ENCODE results near the gene ITGB6.

The ITGB6 gene

DNA sequence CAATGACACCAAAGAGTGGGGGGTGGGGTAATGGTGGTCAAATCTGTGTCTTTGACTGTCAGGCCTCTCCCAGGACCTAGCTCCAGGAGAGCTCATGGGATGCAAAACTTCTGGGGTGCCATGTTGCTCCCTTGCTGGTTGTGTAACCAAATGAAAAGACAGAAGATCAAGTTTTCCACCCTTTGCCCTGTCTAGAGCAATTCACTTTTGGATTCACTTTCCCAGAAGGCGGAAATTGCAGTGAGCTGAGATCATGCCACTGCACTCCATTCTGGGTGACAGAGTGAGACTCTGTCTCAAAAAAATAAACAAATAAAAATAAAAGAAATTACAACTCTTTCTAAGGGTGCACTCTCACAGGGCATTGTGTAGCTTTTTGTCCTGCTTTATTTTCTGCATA lies 102.7 kb downstream of the ITGB6 start:
- no peak for DNase-seq (ENCODE audit: low read depth in 1 of 2, low spot score in 1 of 2)

DNA sequence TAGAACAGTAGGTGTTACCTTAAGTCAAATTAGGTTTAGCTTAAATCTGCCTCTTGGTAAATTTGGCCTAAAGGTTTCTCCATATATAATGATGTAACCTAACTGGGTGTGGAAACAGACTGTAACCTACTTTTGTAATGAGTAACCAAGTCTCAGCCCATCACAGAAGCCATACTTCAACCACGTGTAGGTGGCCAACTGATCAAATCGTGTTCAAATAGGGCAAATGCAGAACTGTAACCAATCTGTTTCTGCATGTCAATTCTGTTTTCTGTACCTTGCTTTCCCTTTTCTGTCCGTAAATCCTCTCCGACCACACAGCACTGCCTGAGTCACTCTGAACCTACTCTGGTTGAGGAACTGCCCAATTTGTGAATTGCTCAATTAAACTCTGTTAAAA lies 103.7 kb downstream of the ITGB6 start:
- no peak for DNase-seq (ENCODE audit: low read depth in 1 of 2, low spot score in 1 of 2)

DNA sequence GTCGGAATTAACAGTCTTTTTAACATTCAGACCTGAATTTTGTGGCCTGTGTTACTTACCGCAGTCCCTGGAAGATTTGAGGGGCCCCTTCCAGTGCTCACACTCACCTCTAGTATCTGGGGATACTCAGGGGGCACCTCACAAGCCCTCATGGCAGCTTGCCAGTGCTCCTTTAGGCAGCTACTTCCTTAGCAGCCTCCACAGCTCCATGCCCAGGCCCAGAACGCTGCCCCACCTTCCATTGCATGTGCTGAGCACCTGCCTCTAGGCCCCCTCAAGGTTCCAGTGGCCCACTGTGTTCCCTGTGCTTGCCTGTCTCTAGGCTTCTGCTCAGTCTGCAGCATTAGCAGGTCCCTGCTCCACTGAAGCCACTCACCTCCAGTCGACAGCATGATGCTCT lies 107.6 kb downstream of the ITGB6 start:
- DNase-seq (ENCODE audit: low read depth in 1 of 2, low spot score in 1 of 2) = no peak

DNA sequence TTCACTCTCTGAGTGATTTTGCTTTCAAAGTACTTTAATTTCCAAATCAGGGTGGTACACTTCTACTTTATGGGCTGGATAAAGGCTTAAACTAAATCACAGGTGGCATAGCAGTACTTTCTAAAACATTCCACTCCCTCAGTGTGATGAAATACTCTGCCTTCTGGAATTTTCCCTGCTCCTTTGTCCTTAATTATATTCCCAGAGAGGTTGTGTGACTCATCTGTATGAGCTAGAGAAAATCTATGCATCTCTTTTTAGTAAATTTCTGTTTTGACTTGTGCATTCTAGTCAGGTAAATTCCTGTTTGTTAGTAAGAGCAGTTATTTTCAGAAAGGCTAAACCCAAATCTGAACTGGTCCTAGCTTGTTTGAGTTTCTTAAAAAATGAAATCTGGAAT lies 108.7 kb downstream of the ITGB6 start:
- DNase-seq (ENCODE audit: low read depth in 1 of 2, low spot score in 1 of 2) = no peak

DNA sequence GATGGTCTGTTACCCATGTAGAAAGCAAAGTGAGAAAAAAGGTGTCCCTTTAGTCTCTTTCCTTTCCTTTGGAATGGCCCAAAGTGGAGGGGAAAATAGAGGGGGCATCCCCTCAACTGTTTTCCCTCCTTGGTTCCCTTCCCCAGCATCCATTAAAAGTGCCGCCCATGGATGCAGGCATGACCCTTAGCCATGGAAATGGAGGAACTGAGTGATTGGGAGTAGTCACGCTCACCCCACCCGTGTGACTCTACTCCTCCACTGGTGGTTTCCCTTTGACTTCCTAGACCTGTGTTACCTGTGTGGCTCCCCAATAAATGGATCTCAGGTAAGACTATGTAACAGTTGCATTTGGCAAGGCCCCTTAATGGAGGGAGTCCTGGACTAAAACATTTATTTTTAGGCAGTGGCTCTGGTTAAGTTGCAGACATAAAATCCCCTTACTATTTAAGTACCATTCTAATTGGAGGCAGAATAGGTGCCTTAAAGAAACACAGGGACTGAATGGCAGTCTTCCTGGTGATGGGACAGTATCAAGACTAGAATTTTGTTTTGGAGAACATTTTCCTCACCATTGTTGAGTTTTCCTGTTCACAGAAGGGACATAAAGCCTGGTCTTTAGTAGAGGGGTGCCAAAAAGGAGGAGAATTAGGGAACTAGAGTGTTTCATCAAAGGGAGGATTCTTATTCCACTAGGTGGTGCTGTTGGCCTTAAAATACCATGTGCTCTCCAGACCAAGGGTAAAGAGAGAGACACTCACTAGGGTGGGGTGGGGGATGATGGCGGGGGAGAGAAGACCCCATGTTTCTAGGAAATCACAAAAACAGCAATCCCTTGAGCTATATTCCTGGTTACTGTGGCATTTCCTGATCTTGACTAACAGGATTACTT lies 112.0 kb downstream of the ITGB6 start:
- DNase-seq (ENCODE audit: low read depth in 1 of 2, low spot score in 1 of 2) = no peak

DNA sequence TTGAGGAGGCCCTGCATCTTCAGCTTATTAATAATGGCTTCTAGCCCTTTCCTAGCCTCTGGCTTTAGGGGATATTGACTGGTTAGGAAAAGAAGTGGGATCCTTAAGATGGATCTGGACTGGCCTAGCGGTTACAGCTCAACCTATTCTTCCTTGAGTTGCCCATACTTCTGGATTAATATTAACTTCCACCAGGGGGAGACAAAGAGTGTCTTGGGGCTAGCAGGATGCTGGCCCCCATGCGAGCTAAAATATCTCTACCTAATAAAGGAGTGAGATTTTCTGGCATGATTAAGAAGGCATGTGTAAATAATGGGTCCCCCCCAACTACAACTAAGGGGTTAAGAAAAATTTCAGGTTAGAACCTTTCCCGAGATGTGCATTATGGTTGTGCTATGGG lies 114.4 kb downstream of the ITGB6 start:
- no peak for DNase-seq (ENCODE audit: low read depth in 1 of 2, low spot score in 1 of 2)

DNA sequence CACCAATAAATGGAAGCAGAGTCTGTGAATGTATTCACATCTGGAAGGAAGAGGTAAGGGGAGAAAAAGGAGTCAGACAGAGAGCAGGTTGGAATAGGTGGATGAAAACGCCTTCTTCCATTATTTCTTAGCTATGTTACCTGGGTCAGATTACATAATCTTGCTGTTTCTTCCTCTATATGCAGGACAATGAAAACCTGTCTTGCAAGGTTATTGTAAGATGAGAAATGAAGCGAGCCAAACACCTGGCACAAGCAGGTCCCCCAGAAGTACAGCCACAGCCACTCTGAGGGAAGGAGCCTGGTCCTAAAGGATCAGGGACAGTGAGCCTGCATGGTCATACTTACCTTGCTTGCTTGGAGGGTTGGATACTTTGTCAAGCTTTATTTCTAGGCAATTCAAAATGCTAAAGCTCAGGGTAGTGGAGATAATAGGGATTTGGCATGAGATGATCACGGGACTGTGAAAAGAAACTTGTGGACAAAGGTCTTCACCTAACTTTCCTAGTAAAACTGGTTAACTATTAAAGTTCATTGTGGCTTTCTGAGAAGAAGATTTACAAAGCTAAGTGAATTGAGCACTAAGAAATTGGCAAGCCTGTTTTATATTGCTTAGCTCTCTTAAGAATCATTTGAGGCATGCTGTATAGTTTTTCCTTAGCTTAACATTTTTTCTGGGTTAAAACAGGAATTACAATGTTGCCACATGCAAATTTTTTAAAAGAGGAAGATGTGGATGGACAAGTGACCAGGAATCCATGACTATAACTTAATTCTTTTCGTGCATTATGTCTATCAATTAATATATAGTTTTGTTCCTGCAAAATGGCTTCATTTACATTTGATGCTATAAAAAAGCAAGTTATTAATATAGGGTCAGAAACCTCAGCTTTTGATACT lies 121.9 kb downstream of the ITGB6 start:
- DNase-seq (ENCODE audit: low read depth in 1 of 2, low spot score in 1 of 2) = no peak

DNA sequence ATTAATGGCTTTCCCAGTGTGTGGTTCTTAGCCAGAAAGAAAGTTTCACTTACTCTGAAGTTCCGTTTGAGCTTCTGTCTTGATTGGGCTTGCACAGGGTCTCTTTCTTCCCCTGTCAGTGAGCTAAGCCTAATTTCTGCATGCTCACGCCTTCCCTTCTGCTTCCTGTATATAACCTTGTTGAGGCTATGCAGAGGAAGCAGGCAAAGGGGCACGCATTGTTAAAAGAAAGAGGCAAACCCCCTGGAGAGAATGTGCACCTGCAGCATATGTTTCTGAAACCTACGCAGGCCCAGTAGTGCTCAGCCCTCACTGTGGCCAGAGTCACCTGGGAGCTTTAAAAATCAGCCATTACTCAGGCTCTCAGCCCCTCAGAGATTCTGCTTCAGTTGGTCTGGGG lies 123.2 kb downstream of the ITGB6 start:
- no peak for DNase-seq (ENCODE audit: low read depth in 1 of 2, low spot score in 1 of 2)

DNA sequence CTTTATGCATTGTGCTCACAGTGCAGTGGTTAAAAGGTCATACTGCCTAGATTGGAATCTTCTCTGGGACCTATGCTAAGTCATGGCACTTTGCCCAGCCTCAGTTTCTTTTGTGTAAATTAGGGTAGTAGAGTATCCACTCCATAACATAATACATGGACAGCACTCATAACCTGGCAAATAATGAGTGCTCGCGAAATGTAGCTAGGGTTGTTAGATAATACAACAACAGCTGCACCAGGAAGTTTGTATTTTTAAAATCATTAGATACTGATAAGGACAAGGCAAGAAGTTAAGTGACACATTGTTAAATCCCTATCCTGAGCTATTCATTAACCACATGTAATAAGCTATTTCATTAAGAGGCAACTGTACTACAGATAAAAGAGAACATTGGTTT lies 123.8 kb downstream of the ITGB6 start:
- no peak for DNase-seq (ENCODE audit: low read depth in 1 of 2, low spot score in 1 of 2)

DNA sequence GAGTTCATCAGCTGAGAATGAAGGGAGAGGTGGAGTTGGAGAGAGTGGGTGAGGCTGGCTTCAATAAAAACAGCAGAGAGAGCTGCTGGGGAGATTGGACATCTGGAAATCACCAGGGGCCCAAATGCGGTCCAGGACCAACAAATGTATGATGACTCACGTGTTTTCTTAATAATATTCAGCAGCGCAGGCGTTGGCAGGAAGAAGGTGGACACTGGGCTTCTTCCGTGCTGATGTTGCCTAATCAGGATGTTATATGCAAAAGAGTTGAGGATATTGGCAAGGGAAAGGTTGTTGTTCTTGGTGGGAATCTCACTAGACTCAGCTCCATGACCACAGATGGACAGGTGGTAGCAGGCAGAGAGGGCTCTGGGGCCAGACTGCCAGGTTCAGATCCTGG lies 124.9 kb downstream of the ITGB6 start:
- DNase-seq (ENCODE audit: low read depth in 1 of 2, low spot score in 1 of 2) = no peak

DNA sequence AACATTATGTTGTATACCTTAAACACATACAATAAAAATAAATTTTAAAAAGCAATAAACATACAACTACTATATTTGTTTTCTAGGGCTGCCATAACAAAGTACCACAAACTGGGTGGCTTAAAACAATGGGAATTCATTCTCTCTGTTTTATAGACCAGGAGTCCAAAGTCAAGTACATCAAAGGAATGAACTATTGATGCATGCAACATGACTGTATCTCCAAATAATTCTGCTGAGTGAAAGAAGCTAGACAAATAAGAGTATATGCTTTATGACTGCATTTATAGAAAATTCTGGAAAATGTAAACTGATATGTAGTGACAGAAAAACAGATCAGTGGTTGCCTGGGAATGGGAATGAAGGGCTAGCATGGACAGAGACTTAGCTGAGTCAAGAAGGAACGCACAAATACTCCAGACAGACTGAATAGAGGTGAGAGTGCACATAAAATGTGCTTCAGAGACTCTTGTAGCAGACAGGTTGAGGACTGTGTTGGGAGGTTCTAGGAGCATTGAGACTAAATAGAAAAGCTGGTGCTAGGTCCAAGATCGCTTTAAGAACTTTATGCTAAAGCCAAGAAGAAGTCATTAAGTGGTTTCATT lies 126.7 kb downstream of the ITGB6 start:
- DNase-seq (ENCODE audit: low read depth in 1 of 2, low spot score in 1 of 2) = no peak

DNA sequence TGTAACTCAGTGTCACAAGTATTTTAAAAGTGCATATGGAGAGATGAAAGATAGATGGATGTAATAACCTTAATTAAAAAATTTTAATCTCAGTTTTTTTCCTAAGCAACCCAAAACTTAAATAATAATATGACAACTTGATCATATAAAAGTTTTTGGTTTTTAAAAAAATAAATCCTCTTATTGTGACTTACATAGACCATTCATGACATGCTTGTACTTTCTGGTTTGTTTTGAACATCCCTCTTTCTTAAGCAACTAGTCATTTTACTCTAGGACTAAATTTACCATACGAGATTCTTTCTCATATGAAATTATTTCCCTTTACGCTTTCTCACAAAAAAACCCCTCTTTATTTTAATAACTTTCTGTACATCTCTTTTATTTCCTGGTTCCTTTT lies 131.2 kb downstream of the ITGB6 start:
- no peak for DNase-seq (ENCODE audit: low read depth in 1 of 2, low spot score in 1 of 2)

DNA sequence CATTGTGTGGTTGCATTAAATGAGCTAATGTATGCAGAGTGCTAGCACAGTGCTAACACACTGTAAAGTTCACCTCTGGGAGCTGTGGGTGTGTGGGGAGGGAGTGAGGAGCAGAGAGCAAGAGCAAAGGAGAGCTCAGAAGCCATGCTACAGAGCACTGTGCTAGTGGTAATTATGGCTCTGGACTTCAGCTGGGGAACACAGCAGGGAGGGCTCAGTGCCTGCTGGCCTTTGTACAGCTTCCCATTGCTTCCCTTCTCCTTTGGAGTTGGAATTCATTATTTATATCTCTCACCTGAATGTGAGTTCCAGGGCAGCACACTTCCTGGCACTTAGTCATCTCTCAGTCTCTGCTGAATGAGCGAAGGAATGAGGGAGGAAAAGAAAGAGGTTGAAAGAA lies 135.2 kb downstream of the ITGB6 start:
- DNase-seq (ENCODE audit: low read depth in 1 of 2, low spot score in 1 of 2) = no peak

DNA sequence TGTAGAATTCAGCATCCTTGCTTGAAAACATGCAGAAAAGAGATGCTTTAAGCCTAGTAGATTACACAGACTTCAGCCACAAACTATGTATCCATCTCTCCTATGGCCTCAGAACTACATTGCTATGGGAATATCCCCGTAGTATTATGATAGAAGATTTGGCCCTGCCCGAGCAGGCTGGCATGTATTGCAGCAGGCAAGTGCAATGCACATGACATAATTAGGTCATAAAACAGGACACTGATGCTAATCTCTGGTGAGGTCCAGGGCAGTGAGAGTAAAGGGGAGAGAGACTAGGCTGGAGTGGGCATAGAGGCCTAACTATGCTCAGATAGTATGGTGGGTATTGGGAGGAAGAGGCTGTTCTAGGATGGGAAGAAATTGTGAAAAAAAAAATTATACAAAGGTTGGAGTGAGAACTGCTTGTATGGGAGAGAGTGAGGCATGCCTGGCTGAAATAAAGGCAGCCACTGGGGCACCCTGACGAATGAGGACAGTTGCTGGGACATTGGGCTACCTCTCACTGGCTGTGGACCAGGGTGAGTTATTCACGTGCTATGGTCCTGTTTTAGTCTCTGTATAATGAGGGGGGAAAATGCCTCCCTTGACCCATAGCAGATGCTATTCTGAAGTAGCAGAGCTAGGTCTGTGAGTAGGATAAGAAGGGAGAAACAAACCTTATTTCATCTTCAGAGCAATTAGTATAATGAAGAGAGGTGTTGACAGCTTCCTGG lies 136.0 kb downstream of the ITGB6 start:
- DNase-seq (ENCODE audit: low read depth in 1 of 2, low spot score in 1 of 2) = no peak

DNA sequence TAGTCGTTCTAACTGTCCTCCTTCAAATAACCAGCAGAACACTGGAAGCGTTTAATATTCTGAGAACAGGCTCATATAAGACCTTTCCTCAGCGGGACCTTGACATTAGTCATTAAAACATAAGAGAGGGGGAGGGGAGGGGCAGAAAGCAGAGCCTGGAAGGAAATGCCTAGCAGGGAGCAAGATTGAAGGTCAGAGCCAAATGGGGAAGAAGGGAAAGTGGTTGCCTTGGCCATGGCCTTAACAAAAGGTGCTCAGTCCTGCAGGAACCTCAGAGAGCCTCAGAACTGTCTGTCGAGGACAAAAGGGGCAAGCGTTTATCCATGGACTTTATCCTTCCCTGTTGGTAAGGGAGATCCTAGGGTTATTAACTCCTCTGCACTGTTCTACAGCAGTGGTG lies 136.8 kb downstream of the ITGB6 start:
- DNase-seq (ENCODE audit: low read depth in 1 of 2, low spot score in 1 of 2) = no peak

DNA sequence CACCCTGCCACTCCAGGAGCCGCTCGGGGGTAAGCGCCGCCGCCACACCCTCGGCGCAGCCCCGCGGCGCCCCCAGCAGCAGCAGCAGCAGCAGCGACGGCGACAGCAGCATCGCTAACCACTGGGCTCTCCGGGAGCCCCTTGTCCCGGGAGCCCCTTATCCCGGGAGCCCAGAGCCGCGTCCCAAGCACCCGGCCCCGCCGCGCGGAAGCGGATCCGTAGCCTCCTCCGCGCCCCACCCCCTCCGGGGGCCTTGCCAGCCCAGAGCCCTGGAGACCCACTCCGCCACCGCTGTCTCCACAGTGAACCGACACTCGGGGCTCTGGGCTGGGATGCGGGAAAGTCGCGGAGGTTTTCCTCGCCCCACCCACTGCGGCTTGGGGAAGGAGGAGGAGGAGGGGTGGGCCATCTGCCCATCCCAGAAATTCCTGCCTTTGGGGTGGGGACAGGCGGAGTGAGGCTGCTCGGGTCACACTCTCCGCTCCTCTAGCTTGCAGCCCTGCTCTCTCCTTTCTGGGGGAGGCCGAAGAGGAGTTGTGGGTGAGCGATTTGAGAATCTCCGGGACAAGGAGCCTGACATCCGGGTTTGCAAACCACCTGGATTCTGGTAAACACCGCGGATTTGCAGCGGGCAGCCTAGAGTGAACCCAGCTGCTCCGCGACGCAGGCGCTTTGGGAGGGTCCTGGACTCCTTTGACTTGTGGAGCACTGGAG lies 137.6 kb downstream of the ITGB6 start, which contains the start of gene PLA2R1:
Gene PLA2R1 (minus strand): TSS at position 324 of the 714 bp plus-strand sequence. CDS start 212 bp downstream, at position 112.
- DNase-seq (ENCODE audit: low read depth in 1 of 2, low spot score in 1 of 2) = no peak

DNA sequence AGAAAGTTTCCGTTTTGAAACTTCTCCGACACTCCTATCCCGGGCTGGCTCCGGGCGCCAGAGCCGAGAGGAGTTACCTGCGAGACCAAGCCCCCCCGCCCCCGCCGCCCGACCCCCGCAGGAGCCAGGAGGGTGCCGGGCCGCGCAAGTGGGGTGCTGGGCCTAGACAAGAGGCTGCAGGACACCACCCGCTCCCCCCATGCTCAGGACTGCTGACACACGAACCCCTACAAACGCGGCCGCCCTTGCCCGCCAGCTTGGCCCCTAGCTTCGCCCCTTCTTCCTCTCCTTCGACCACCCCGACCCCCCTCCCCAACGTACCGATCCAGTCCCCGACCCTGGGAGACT lies 138.2 kb downstream of the ITGB6 start:
- DNase-seq (ENCODE audit: low read depth in 1 of 2, low spot score in 1 of 2) = no peak

DNA sequence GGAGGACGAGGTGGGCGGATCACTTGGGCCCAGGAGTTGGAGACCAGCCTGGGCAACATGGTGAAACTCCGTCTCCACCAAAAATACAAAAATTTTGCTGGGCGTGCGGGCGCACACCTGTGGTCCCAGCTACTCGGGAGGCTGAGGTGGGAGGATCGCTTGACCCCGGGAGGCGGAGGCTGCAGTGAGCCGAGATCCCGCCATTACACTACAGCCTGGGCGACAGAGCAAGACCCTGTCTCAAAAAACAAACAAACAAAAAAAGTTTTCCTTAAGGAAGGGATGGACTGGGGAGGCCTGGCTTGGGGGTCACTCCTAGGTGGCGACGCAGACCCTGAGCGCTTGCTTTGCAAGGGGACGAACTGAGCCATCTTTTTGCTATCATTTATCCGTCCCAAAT lies 138.5 kb downstream of the ITGB6 start:
- DNase-seq (ENCODE audit: low read depth in 1 of 2, low spot score in 1 of 2) = no peak

DNA sequence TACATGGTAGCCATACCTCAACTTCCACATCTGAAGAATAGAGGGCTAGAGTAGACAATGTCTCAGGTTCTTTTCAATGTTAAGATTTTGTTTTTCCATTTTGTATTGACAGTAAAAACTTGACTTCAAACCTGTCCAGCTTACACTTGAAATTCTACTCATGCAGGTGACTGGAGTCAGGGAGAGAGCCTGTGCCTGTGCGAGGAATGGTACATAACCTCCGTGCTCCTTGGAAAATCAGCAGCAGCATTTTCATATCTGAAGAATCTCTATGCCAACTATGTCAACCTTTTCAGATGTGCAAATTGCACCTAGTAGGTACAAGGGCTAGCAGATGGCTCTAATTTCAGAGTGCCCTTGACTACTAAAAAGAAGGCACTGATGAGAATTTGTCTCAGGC lies 139.8 kb downstream of the ITGB6 start:
- DNase-seq (ENCODE audit: low read depth in 1 of 2, low spot score in 1 of 2) = no peak

DNA sequence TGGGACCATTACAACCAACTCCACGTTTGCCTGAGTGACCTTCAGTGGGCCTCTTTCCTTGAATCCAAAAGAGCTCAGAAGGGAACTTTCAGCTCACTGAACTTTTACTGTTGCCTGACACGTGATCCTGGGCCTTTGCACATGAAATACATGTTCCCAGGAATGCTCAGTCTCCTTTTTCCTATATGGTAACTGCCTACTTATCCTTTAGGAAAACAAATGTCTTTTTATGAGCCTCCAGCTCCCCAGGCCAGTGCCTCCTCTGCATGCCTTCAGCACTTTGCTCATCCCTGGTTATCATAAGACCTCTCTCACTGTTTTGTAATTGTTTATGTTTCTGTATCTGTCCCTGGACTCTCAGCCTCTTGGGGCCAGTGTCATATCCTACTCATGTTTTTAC lies 142.7 kb downstream of the ITGB6 start:
- DNase-seq (ENCODE audit: low read depth in 1 of 2, low spot score in 1 of 2) = no peak

DNA sequence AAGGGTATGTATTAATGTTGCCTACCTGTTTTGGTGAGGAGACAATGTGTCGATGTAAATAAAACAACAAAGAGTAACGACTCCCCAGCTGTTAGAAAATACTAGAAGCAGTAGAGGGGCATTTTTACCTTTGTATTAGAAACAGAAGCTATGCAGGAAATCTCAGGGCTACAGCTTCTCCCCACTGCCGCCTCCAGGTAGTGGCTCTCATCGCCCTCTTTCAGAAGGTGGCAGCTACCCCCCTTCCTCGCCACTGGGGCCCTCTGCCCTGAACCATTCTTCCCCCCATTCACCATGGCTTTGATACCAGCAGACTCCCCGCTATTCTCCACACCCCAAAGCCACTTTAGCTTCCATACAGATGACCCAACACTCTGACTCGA lies 144.4 kb downstream of the ITGB6 start:
- DNase-seq (ENCODE audit: low read depth in 1 of 2, low spot score in 1 of 2) = no peak
